Measurements from ENCODE around the gene MYLK. TPM values are rescaled to one million over a fixed set of nuclear protein-coding genes. Genes with fewer than 3 reads are reported as not detected.

Gene MYLK
- polyA plus RNA-seq, 1 donor (not counting 4 experiments of a cell fraction or from before 2014, with no cell fraction given), result 7.8 TPM

DNA sequence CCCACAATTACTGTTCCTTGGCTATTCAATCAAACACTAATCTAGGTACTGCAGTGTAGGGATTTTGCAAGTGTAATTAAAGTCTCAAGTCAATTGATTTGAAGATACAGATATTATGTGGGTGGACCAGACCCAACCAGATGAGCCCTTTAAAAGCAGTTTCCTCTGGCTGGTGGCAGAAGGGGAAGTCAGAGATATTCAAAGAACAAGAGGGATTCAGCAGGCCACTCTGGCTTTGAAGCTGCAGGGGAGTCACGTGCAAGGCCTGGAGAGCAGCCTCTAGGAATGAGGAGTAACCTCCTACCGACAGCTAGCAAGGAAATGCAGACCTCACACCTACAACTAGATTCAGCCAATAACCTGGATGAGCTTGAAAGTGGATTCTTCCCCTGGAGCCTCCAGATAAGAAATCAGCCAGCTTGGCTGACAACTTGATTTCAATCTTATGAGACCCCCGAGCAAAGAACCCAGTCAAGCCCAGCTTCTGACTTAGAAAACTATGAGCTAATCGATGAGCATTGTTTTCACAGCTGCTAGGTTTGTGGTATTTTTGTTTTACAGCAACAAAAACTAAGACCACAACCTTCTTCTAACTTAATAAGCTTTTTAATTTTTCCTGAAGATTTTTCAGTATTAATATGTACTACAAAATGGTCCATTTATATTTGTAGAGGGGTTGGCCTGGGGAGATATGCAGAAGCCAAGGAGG, 312.7 kb downstream of the MYLK start:
- TF ChIP-seq, protein P1, sequence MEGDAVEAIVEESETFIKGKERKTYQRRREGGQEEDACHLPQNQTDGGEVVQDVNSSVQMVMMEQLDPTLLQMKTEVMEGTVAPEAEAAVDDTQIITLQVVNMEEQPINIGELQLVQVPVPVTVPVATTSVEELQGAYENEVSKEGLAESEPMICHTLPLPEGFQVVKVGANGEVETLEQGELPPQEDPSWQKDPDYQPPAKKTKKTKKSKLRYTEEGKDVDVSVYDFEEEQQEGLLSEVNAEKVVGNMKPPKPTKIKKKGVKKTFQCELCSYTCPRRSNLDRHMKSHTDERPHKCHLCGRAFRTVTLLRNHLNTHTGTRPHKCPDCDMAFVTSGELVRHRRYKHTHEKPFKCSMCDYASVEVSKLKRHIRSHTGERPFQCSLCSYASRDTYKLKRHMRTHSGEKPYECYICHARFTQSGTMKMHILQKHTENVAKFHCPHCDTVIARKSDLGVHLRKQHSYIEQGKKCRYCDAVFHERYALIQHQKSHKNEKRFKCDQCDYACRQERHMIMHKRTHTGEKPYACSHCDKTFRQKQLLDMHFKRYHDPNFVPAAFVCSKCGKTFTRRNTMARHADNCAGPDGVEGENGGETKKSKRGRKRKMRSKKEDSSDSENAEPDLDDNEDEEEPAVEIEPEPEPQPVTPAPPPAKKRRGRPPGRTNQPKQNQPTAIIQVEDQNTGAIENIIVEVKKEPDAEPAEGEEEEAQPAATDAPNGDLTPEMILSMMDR (optimal IDR thresholded peaks at IDR 0.05 in 1 of 3, IDR thresholded peaks at IDR 0.05 in 1 of 3, conservative IDR thresholded peaks at IDR 0.05 in 1 of 3; ENCODE audit: extremely low read depth in 1 of 3, insufficient read depth in 2 of 3, low read length in 3 of 3), result no peak
- TF ChIP-seq EZH2 (IDR thresholded peaks at IDR 0.05; ENCODE audit: low read length), result no peak
- dilution Hi-C loops (cut with MboI; ENCODE audit: extremely low pct_ligation_motif_present, low sequenced_read_pairs), result no loop called here

DNA sequence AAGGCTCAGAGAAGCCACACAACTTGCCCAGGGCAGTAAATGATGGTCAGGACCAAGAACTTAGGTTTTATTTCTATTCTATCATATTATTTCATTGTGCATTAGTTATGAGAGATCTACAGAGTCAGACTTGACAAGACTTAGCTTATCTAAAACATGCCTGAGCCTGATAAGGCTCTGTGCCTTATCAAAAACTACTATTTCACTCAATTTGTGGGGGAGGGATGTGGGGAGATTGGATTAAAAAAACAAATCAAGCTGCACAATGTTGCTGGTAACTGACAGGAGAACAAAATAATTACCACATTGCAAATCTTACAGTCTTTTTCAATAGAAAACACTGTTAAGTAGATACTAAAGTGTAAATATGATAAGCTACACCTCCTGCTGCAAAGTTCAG, 315.3 kb downstream of the MYLK start:
- no peak for TF ChIP-seq EZH2 (IDR thresholded peaks at IDR 0.05; ENCODE audit: low read length)
- TF ChIP-seq, protein P1 (optimal IDR thresholded peaks at IDR 0.05 in 1 of 3, IDR thresholded peaks at IDR 0.05 in 1 of 3, conservative IDR thresholded peaks at IDR 0.05 in 1 of 3; ENCODE audit: extremely low read depth in 1 of 3, insufficient read depth in 2 of 3, low read length in 3 of 3), result no peak
- dilution Hi-C loops (cut with MboI; ENCODE audit: extremely low pct_ligation_motif_present, low sequenced_read_pairs), result no loop called here
- H3K27me3 ChIP-seq (ENCODE audit: control insufficient read depth, extremely low read depth, insufficient read depth, low read length), result no peaks in the 10 kb centered on the region
- H3K9me3 ChIP-seq (ENCODE audit: control insufficient read depth, low read depth, low read length), result no peaks in the 10 kb centered on the region
- H3K9ac ChIP-seq (ENCODE audit: control insufficient read depth, extremely low read depth, insufficient read depth, low read length), result no peak overlapping the region
- no peak overlapping the region for H2AFZ ChIP-seq (ENCODE audit: control insufficient read depth, low read length)
- H3K4me3 ChIP-seq (ENCODE audit: control insufficient read depth in 2 of 3, extremely low read depth in 1 of 3, insufficient read depth in 2 of 3, low read depth in 1 of 3, low read length in 3 of 3), result no peak overlapping the region
- H3K4me2 ChIP-seq (ENCODE audit: control insufficient read depth, extremely low read depth, insufficient read depth, low read depth, low read length), result no peak overlapping the region
- DNase-seq (ENCODE audit: low read depth, low spot score) (no peak), FAIRE-seq (no peak)
- H3K4me1 ChIP-seq (ENCODE audit: control insufficient read depth, extremely low read depth, insufficient read depth, low read length), result peaks cover 13% of the 10 kb centered on the region
- peaks cover 55% of the 10 kb centered on the region for H3K79me2 ChIP-seq (ENCODE audit: control insufficient read depth, insufficient read depth, low read length)
- no peak overlapping the region for H3K27ac ChIP-seq (ENCODE audit: control insufficient read depth, insufficient read depth, low read length)
- peaks cover 9% of the 10 kb centered on the region for H4K20me1 ChIP-seq (ENCODE audit: control insufficient read depth, extremely low read depth, insufficient read depth, low read length)
- H3K9me1 ChIP-seq (ENCODE audit: control insufficient read depth, extremely low read depth, insufficient read depth, low read length), result peaks cover 2% of the 10 kb centered on the region
- H3K36me3 ChIP-seq (ENCODE audit: control insufficient read depth in 2 of 2, extremely low read depth in 1 of 2, insufficient read depth in 2 of 2, low read length in 2 of 2), result peaks cover 15 to 22% of the 10 kb centered on the region in 2 experiments

More for the DNA sequence above, 312.7 kb downstream of the MYLK start:
- no peak overlapping the region for H3K27ac ChIP-seq (ENCODE audit: control insufficient read depth, insufficient read depth, low read length)
- H3K36me3 ChIP-seq (ENCODE audit: control insufficient read depth in 2 of 2, extremely low read depth in 1 of 2, insufficient read depth in 2 of 2, low read length in 2 of 2), result peaks cover 14 to 16% of the 10 kb centered on the region in 2 experiments
- no peak overlapping the region for H2AFZ ChIP-seq (ENCODE audit: control insufficient read depth, low read length)
- H3K4me1 ChIP-seq (ENCODE audit: control insufficient read depth, extremely low read depth, insufficient read depth, low read length), result peaks cover 13% of the 10 kb centered on the region
- H3K9ac ChIP-seq (ENCODE audit: control insufficient read depth, extremely low read depth, insufficient read depth, low read length), result no peak overlapping the region
- DNase-seq (ENCODE audit: low read depth, low spot score) (no peak), FAIRE-seq (no peak)
- no peaks in the 10 kb centered on the region for H3K9me3 ChIP-seq (ENCODE audit: control insufficient read depth, low read depth, low read length)
- H3K79me2 ChIP-seq (ENCODE audit: control insufficient read depth, insufficient read depth, low read length), result peaks cover 55% of the 10 kb centered on the region
- H3K9me1 ChIP-seq (ENCODE audit: control insufficient read depth, extremely low read depth, insufficient read depth, low read length), result peaks cover 2% of the 10 kb centered on the region
- H4K20me1 ChIP-seq (ENCODE audit: control insufficient read depth, extremely low read depth, insufficient read depth, low read length), result peaks cover 12% of the 10 kb centered on the region
- no peak overlapping the region for H3K4me3 ChIP-seq (ENCODE audit: control insufficient read depth in 2 of 3, extremely low read depth in 1 of 3, insufficient read depth in 2 of 3, low read depth in 1 of 3, low read length in 3 of 3)
- H3K4me2 ChIP-seq (ENCODE audit: control insufficient read depth, extremely low read depth, insufficient read depth, low read depth, low read length), result no peak overlapping the region
- H3K27me3 ChIP-seq (ENCODE audit: control insufficient read depth, extremely low read depth, insufficient read depth, low read length), result no peaks in the 10 kb centered on the region

Data from keratinocyte (primary cell).